Lower lobe of right lung (tissue), 2 donors: ENCODE data around the gene PTPRD. TPM values are rescaled to one million over a fixed set of nuclear protein-coding genes. Genes with fewer than 3 reads are reported as not detected.

Experiments used
- ATAC-seq, 2 donors: fragments of 200-7000 bp; cut with Tn5 transposase; one replicate each; pipeline ENCODE4 v1.9.1; 2020 to 2022; ENCODE audit warnings: mild to moderate bottlenecking in 2 of 2, moderate library complexity in 2 of 2
- DNase-seq: peaks from one replicate; pipeline ENCODE4 v3.0.0-alpha.2; 2020
- H3K27ac ChIP-seq: fragments of 200-600 bp; one replicate; pipeline ENCODE4 v1.8.0; 2022
- H3K27me3 ChIP-seq: fragments of 200-600 bp; one replicate; pipeline ENCODE4 v1.8.0; 2022; ENCODE audit warnings: low read depth
- H3K36me3 ChIP-seq: fragments of 200-600 bp; one replicate; pipeline ENCODE4 v1.8.0; 2022; ENCODE audit warnings: mild to moderate bottlenecking
- H3K4me1 ChIP-seq: fragments of 200-600 bp; one replicate; pipeline ENCODE4 v1.8.0; 2022
- H3K4me3 ChIP-seq: fragments of 200-600 bp; one replicate; pipeline ENCODE4 v1.8.0; 2022; ENCODE audit warnings: mild to moderate bottlenecking
- H3K9me3 ChIP-seq: fragments of 200-600 bp; one replicate; pipeline ENCODE4 v1.8.0; 2022
- CTCF ChIP-seq: fragments of 200-600 bp; IDR thresholded peaks from one replicate; pipeline ENCODE4 v1.8.0; 2022; ENCODE audit warnings: antibody characterized with exemption, mild to moderate bottlenecking
- intact Hi-C: fragments of 100-400 bp; cut with DNase I; formaldehyde crosslinking; loops from one replicate; pipeline ENCODE4 v1.11.0; 2022
- total RNA-seq: library from RNA; stranded (reverse); fragmentation: NEBNext Ultra II Directional; extraction: Animal tissue kit (Norgen Biotek cat#: 25700); gene quantifications from one replicate; pipeline ENCODE4 v1.2.1, GENCODE V29; 2021
- donor health status: DM: no; HTN: yes; CAD: no; lungs with severe emphysema.

Gene PTPRD
- total RNA-seq, 1 donor from 2014 or later, result 17.2 TPM

- no peaks in the 10 kb centered on the region for H3K27me3 ChIP-seq
- no peaks in the 10 kb centered on the region for H3K9me3 ChIP-seq
- no peak for TF ChIP-seq CTCF
- no peaks in the 10 kb centered on the region for H3K4me1 ChIP-seq
- ATAC-seq, result no peak
- no peak overlapping the region for H3K27ac ChIP-seq
- no peaks in the 10 kb centered on the region for H3K36me3 ChIP-seq
- no peak overlapping the region for H3K4me3 ChIP-seq
- intact Hi-C loops, result no loop called here
- DNase-seq, result no peak
Measured at GRCh38 chr9:8614926-8615440, 1997.8 kb downstream of the PTPRD start.

GRCh38 chr9:8613346-8613825 lies 1999.4 kb downstream of the PTPRD start:
- intact Hi-C loops, result no loop called here
- H3K36me3 ChIP-seq, result no peaks in the 10 kb centered on the region
- ATAC-seq (no peak), DNase-seq (no peak)
- no peaks in the 10 kb centered on the region for H3K27me3 ChIP-seq
- no peaks in the 10 kb centered on the region for H3K4me1 ChIP-seq
- no peak for TF ChIP-seq CTCF
- no peaks in the 10 kb centered on the region for H3K9me3 ChIP-seq
- no peak overlapping the region for H3K27ac ChIP-seq
- H3K4me3 ChIP-seq, result no peak overlapping the region

- no peak for TF ChIP-seq CTCF
- no peaks in the 10 kb centered on the region for H3K4me1 ChIP-seq
- H3K27me3 ChIP-seq, result no peaks in the 10 kb centered on the region
- no peak overlapping the region for H3K27ac ChIP-seq
- H3K4me3 ChIP-seq, result no peak overlapping the region
- H3K9me3 ChIP-seq, result no peaks in the 10 kb centered on the region
- intact Hi-C loops, result no loop called here
- H3K36me3 ChIP-seq, result no peaks in the 10 kb centered on the region
- no peak for ATAC-seq
- DNase-seq, result no peak
Measured at GRCh38 chr9:8611153-8611552, 2001.6 kb downstream of the PTPRD start.

- no peaks in the 10 kb centered on the region for H3K36me3 ChIP-seq
- intact Hi-C loops, result no loop called here
- no peak overlapping the region for H3K27ac ChIP-seq
- H3K4me3 ChIP-seq, result no peak overlapping the region
- no peaks in the 10 kb centered on the region for H3K27me3 ChIP-seq
- H3K9me3 ChIP-seq, result no peaks in the 10 kb centered on the region
- no peak for TF ChIP-seq CTCF
- H3K4me1 ChIP-seq, result no peaks in the 10 kb centered on the region
- ATAC-seq, result no peak
- DNase-seq, result no peak
Measured at GRCh38 chr9:8610256-8610655, 2002.5 kb downstream of the PTPRD start.

GRCh38 chr9:8605096-8605495 lies 2007.7 kb downstream of the PTPRD start:
- no peak overlapping the region for H3K27ac ChIP-seq
- no peak for TF ChIP-seq CTCF
- ATAC-seq, result no peak
- H3K27me3 ChIP-seq, result no peaks in the 10 kb centered on the region
- intact Hi-C loops, result no loop called here
- H3K4me1 ChIP-seq, result no peaks in the 10 kb centered on the region
- H3K36me3 ChIP-seq, result no peaks in the 10 kb centered on the region
- H3K9me3 ChIP-seq, result no peaks in the 10 kb centered on the region
- no peak for DNase-seq
- no peak overlapping the region for H3K4me3 ChIP-seq

GRCh38 chr9:8604201-8604600 lies 2008.6 kb downstream of the PTPRD start:
- TF ChIP-seq CTCF, result no peak
- Histone ChIP-seq H3K27ac (no peak overlapping the region), H3K4me3 (no peak overlapping the region), H3K4me1 (no peaks in the 10 kb centered on the region), H3K27me3 (no peaks in the 10 kb centered on the region), H3K9me3 (no peaks in the 10 kb centered on the region), H3K36me3 (no peaks in the 10 kb centered on the region)
- DNase-seq, result no peak
- intact Hi-C loops, result no loop called here
- ATAC-seq, result no peak
